Bronchial epithelial cell (primary cell): ENCODE data around the gene ZNF382. TPM values are rescaled to one million over a fixed set of nuclear protein-coding genes. Genes with fewer than 3 reads are reported as not detected.
"Not testable (repeated sequence)": the region's sequence is repeated elsewhere in the genome, so short reads cannot be mapped to it uniquely, and the experiment has no call there.

Experiments
- DNase-seq: peaks from one replicate; pipeline ENCODE4 v3.0.0-alpha.2; 2010; ENCODE audit warnings: low read depth
- FAIRE-seq: peaks from 2 replicates; lab custom pipeline; 2011; peaks lifted over from hg19 to GRCh38; lab: Jason Lieb, UNC
- H3K27me3 ChIP-seq: 2 replicates; pipeline ENCODE4 v1.5.1; 2011; ENCODE audit warnings: low read length; ENCODE audit not compliant: control insufficient read depth, insufficient read depth
- H3K36me3 ChIP-seq: 2 replicates; pipeline ENCODE4 v1.5.1; 2011; ENCODE audit warnings: low read length; ENCODE audit not compliant: control insufficient read depth, insufficient read depth
- H3K4me3 ChIP-seq: 2 replicates; pipeline ENCODE4 v1.5.1; 2011; ENCODE audit warnings: mild to moderate bottlenecking, low read depth, low read length, control low read depth
- total RNA-seq: library from RNA; depleted of rRNA; stranded (reverse); fragments of >200 nt; gene quantifications from 2 replicates; pipeline ENCODE4 v1.2.1, GENCODE V29; 2014
- TF ChIP-seq, protein P1 (sequence below): IDR thresholded peaks from 2 replicates; pipeline ENCODE4 v1.5.1; 2011; ENCODE audit warnings: mild to moderate bottlenecking, moderate library complexity, low read length, control low read depth, inconsistent platforms; ENCODE audit not compliant: insufficient read depth, severe bottlenecking

Gene ZNF382
- total RNA-seq, 1 donor from 2014 or later, result 2.4 TPM

DNA sequence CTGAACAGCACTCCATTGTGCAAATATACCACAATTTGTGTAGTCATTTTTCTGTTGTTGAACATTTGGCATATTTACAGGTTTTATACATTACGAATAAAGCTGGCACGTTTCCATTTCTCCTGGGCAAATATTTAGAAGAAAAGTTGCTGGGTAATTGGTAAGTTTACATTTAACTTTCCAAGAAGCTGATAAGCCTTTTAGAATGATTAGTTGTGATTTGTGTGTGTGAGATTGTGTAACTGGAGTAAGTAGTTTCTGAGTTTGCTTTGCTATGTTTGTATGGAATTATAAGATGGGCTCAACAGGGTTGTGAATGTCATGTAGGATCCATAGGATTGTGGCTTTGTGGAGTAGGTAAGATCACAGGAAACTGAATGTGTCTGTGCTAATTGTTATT lies 30.4 kb upstream of the ZNF382 start:
- peaks cover 10% of the 10 kb centered on the region for H3K36me3 ChIP-seq
- TF ChIP-seq, protein P1, sequence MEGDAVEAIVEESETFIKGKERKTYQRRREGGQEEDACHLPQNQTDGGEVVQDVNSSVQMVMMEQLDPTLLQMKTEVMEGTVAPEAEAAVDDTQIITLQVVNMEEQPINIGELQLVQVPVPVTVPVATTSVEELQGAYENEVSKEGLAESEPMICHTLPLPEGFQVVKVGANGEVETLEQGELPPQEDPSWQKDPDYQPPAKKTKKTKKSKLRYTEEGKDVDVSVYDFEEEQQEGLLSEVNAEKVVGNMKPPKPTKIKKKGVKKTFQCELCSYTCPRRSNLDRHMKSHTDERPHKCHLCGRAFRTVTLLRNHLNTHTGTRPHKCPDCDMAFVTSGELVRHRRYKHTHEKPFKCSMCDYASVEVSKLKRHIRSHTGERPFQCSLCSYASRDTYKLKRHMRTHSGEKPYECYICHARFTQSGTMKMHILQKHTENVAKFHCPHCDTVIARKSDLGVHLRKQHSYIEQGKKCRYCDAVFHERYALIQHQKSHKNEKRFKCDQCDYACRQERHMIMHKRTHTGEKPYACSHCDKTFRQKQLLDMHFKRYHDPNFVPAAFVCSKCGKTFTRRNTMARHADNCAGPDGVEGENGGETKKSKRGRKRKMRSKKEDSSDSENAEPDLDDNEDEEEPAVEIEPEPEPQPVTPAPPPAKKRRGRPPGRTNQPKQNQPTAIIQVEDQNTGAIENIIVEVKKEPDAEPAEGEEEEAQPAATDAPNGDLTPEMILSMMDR, result no peak
- FAIRE-seq, result no peak

DNA sequence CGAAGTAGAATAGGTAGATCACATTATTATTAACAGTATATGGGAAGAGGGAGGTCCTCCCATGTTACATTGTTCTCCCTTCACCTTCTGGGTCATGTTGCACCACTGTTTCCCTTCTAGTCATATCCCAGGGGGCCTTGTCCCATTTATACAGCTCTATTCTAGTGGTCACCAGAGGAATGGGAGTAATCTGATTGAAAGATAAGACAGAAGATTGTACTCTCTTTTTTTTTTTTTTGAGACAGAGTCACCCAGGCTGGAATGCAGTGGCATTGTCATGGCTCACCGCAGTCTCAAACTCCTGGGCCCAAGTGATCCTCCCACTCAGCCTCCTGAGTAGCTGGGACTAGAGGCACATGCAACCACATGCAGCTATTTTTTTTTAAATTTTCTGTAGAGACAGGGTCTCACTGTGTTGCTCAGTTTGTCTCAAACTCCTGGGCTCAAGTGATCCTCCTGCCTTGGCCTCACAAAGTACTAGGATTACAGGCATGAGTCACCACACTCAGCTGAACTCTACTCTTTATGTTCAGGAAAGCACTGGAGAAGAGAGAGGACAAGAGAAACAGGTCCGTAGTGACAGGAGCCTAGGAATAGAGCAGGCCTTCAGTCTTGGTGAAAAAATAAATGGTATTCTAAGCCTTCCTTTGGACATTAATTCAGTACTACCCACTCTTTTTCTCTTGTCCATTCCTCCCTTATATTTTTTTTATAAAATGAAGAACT lies 27.7 kb upstream of the ZNF382 start:
- no peaks in the 10 kb centered on the region for H3K27me3 ChIP-seq
- DNase-seq (no peak), FAIRE-seq (no peak)
- peaks cover 9% of the 10 kb centered on the region for H3K36me3 ChIP-seq
- TF ChIP-seq, protein P1, result no peak
- H3K4me3 ChIP-seq, result no peak overlapping the region

More for the DNA sequence above, 30.4 kb upstream of the ZNF382 start:
- no peak for DNase-seq
- no peaks in the 10 kb centered on the region for H3K27me3 ChIP-seq
- H3K4me3 ChIP-seq, result peak overlapping the region; percentile 62

DNA sequence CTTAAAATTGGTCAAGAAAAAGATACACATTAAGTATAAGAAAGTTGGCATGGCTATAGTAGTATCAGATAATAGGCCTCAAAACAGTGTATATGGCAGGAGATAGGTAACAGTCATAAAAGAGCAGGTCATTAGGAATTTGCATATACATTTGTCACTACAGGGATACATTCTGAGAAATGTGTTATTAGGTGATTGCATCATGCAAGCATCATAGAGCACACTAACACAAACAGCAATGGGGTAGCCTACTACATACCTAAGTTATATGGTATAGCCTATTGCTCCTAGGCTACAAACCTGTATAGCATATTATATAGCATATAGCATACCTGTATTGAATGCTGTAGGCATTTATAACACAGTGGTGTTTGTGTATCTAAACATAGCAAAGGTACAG lies 25.9 kb upstream of the ZNF382 start:
- TF ChIP-seq, protein P1, result no peak
- no peak for DNase-seq
- Histone ChIP-seq H3K27me3 (no peaks in the 10 kb centered on the region), H3K4me3 (no peak overlapping the region), H3K36me3 (peaks cover 9% of the 10 kb centered on the region)
- FAIRE-seq, result no peak

DNA sequence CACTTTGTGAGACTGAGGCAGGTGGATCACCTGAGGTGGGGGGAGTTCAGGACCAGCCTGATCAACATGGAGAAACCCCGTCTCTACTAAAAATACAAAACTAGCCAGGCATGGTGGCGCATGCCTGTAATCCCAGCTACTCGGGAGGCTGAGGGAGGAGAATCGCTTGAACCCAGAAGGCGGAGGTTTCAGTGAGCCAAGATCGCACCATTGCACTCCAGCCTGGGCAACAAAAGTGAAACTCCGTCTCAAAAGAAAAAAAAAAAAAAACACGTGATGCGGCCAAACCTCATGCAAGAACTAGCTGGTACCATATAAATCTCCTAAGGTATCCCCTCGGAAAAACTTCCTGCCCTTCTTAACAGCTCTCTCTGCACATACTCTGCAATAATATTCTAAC lies 2.4 kb upstream of the ZNF382 start:
- not testable (repeated sequence) for DNase-seq, H3K36me3 ChIP-seq, H3K27me3 ChIP-seq, H3K4me3 ChIP-seq, FAIRE-seq

DNA sequence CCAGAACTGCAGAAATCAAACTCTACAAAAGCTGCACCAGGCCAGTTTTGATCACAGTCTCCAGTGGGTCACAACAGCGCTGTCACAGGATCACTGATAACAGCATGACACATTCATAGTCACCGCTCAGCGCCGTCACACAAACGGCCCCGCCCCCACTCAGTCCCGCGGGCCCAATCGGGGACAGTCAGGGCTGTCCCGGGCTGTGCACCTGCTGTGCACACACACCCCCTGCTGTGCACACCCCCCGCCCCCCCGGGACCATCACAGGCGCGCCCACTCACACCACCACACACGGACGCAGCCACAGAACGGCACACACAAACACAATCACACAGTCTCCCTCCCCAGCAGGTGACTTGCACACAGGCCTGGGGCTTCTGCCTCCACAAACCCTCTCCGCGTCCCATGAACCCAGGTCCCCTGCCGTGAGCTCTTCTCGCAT lies 435 bp upstream of the ZNF382 start:
- DNase-seq (peak; percentile 18), FAIRE-seq (no peak)
- Histone ChIP-seq H3K36me3 (no peaks in the 10 kb centered on the region), H3K27me3 (no peaks in the 10 kb centered on the region), H3K4me3 (peak overlapping the region; percentile 53)
- TF ChIP-seq, protein P1, result no peak

DNA sequence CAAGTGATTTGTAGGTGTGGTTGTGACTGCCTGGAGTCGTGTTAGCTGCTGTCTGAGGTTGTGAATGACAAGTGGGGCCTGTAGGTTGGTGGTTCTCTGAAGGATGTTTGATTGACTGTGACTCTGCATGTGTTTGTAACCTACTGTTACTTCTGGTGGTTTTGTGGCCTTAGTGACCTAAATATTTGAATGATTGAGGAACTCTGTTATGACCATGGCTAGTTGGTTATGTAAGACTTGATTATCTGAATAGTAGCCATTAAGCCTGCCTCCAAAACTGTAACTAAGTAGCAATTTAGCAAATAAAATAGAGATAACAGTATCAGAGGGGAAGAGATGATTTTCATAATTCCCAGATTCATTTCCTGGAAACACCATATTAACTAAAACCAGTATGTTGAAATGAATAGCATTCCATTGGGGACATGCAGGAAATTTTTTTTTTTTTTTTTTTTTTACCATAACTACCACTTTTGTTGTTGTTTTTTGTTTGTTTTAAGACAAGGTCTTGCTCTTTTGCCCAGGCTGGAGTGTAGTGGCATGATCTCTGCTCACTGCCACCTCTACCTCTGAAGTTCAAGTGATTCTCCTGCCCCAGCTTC lies 865 bp downstream of the ZNF382 start:
- no peak for FAIRE-seq
- TF ChIP-seq, protein P1, result no peak

More for the DNA sequence above, 865 bp downstream of the ZNF382 start:
- no peaks in the 10 kb centered on the region for H3K27me3 ChIP-seq
- H3K36me3 ChIP-seq, result no peaks in the 10 kb centered on the region
- H3K4me3 ChIP-seq, result peak overlapping the region; percentile 53
- no peak for DNase-seq
